HL-60 (cell line): ENCODE data around the gene ZNF224.

ENCODE experiments used
- CTCF ChIP-seq: IDR thresholded peaks from one replicate; pipeline ENCODE4 v1.5.1; 2011; ENCODE audit warnings: low read length, control low read depth, inconsistent platforms; ENCODE audit not compliant: insufficient read depth
- GABPA ChIP-seq: IDR thresholded peaks from 2 replicates; pipeline ENCODE4 v1.6.1; 2012; ENCODE audit warnings: low read depth
- POLR2AphosphoS5 ChIP-seq: IDR thresholded peaks from 2 replicates; pipeline ENCODE4 v1.6.1; 2012; ENCODE audit warnings: low read depth
- REST ChIP-seq: IDR thresholded peaks from 2 replicates; pipeline ENCODE4 v1.6.1; 2012; ENCODE audit warnings: low read depth; ENCODE audit not compliant: insufficient replicate concordance

GRCh38 chr19:44156475-44156874, 62.3 kb downstream of the ZNF224 start:
- TF ChIP-seq GABPA: no peak
- TF ChIP-seq CTCF: no peak
- no peak for TF ChIP-seq POLR2AphosphoS5
- TF ChIP-seq REST: no peak
